Endothelial cell (in vitro differentiated cells): Measurements from ENCODE around the gene ETV6. TPM values are rescaled to one million over a fixed set of nuclear protein-coding genes. Genes with fewer than 3 reads are reported as not detected.

Experiments used
- DNase-seq: peaks from one replicate; pipeline ENCODE4 v3.0.0; 2021; ENCODE audit warnings: low spot score
- H3K27ac Mint-ChIP-seq: one replicate; pipeline ENCODE4 v1.8.0; 2021; ENCODE audit warnings: mixed read lengths, inconsistent platforms; ENCODE audit not compliant: unreplicated experiment
- H3K27me3 Mint-ChIP-seq: one replicate; pipeline ENCODE4 v1.8.0; 2021; ENCODE audit warnings: mild to moderate bottlenecking, moderate library complexity, mixed read lengths, inconsistent platforms; ENCODE audit not compliant: unreplicated experiment
- H3K36me3 Mint-ChIP-seq: one replicate; pipeline ENCODE4 v1.8.0; 2021; ENCODE audit warnings: mild to moderate bottlenecking, low read depth, mixed read lengths, inconsistent platforms; ENCODE audit not compliant: unreplicated experiment
- H3K4me1 Mint-ChIP-seq: one replicate; pipeline ENCODE4 v1.8.0; 2021; ENCODE audit warnings: mild to moderate bottlenecking, mixed read lengths, inconsistent platforms; ENCODE audit not compliant: unreplicated experiment
- H3K4me3 Mint-ChIP-seq: one replicate; pipeline ENCODE4 v1.8.0; 2021; ENCODE audit warnings: mild to moderate bottlenecking, mixed read lengths, inconsistent platforms; ENCODE audit not compliant: unreplicated experiment
- H3K9me3 Mint-ChIP-seq: one replicate; pipeline ENCODE4 v1.8.0; 2021; ENCODE audit warnings: mixed read lengths, inconsistent platforms; ENCODE audit not compliant: unreplicated experiment
- CTCF ChIP-seq: fragments of 200-600 bp; sonication (generic); IDR thresholded peaks from one replicate; pipeline ENCODE4 v1.5.0; 2021; ENCODE audit warnings: antibody characterized with exemption; ENCODE audit not compliant: unreplicated experiment
- total RNA-seq: library from RNA; stranded (reverse); fragmentation: NEBNext Ultra II Directional; extraction: Animal tissue kit (Norgen Biotek cat#: 25700); gene quantifications from one replicate; pipeline ENCODE4 v1.2.1, GENCODE V29; 2021; ENCODE audit not compliant: unreplicated experiment

ETV6 gene
- total RNA-seq, 1 donor from 2014 or later = 98.7 TPM

DNA sequence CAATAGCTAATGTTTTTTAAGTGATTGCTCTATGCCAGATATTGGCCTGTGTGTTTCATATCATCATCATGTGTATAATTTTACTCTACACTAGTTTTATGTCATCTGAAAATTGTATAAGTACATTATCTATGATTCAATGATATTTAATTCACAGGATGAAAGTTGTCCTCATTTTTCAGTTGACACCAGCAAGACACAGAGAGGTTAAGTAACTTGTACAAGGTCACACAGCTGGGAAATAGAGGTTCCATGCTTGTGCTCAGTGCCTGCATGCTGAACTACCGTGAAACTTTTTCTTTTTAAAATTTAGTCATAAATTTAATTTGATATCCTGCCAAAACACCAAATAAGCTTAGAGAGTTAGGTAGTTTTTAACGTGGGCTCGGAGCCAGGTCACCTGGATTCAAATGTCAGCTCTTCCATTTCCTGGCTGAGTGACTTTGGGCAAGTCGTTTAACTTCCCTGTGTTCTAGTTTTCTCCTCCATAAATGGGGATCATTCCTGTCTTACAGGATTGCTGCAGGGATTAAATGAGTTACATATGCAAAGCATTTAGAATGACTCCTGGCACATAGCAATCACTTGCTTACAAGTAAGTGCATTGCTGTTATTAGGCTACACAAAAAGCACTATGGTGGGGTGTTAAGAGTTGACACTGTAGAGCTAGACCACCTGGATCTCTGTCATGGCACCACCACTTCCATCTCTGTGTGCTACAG lies 183.9 kb downstream of the ETV6 start:
- Mint-ChIP-seq H3K27me3 (no peaks in the 10 kb centered on the region), H3K27ac (no peak overlapping the region), H3K9me3 (no peaks in the 10 kb centered on the region), H3K4me3 (no peak overlapping the region), H3K4me1 (peaks cover 33% of the 10 kb centered on the region), H3K36me3 (peaks cover 11% of the 10 kb centered on the region)
- no peak for DNase-seq
- no peak for TF ChIP-seq CTCF

DNA sequence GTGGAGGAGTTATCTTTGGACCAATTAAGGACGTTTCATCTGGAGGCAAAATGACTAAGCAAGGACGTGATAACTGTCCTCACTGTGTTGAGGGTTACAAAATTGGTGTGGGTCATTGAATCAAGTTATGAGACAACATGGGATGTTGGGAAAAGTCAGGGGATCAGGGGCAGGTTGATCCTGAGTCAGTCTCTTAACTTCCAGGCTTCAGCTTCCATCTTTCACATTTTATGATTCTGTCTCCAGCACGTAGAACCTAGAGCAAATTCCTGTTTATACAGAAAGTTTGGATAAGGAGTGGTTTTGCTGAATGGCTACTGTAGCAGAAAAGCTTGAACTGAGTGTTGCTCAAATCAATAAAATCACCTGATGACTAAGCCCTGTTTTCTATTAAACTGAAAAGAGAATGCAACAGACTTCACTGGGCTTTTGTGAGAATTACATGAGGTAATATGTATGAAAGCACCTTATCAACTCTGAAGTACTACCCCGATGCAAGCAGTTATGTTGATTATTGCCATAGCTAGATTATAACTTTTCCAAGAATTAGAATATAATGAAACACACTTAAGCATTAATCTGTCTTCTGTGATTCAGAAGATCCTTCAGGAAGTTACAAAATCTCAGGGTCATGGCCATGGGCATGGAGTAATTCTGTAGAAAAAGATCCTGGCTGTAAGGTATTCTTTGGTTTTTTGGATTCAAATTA lies 184.8 kb downstream of the ETV6 start:
- peaks cover 15% of the 10 kb centered on the region for H3K36me3 Mint-ChIP-seq
- TF ChIP-seq CTCF = no peak
- peaks cover 42% of the 10 kb centered on the region for H3K4me1 Mint-ChIP-seq
- no peak overlapping the region for H3K27ac Mint-ChIP-seq
- no peak for DNase-seq
- no peaks in the 10 kb centered on the region for H3K9me3 Mint-ChIP-seq
- H3K27me3 Mint-ChIP-seq = no peaks in the 10 kb centered on the region
- no peak overlapping the region for H3K4me3 Mint-ChIP-seq

DNA sequence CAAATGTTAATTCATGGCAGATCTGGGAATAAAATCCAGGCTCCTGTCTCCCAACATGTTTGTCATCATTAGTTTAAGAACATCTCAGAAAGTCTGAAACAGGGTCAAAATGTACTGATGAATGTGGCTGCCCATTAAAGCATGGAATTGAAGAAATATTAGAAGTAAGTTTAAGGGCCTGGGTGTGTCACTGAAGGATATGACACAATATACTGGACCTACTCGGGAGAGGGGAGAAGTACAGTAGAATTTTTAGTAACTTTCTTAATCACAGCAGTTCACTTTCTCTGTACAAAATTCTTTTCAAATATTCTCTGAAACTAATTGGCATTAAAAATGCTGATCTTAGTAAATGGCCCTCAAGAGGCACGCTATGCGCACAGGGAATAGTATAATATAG lies 185.5 kb downstream of the ETV6 start:
- Mint-ChIP-seq H3K4me1 (peaks cover 48% of the 10 kb centered on the region), H3K9me3 (no peaks in the 10 kb centered on the region), H3K27me3 (no peaks in the 10 kb centered on the region), H3K36me3 (peaks cover 16% of the 10 kb centered on the region), H3K4me3 (no peak overlapping the region), H3K27ac (no peak overlapping the region)
- TF ChIP-seq CTCF = no peak
- DNase-seq = no peak

DNA sequence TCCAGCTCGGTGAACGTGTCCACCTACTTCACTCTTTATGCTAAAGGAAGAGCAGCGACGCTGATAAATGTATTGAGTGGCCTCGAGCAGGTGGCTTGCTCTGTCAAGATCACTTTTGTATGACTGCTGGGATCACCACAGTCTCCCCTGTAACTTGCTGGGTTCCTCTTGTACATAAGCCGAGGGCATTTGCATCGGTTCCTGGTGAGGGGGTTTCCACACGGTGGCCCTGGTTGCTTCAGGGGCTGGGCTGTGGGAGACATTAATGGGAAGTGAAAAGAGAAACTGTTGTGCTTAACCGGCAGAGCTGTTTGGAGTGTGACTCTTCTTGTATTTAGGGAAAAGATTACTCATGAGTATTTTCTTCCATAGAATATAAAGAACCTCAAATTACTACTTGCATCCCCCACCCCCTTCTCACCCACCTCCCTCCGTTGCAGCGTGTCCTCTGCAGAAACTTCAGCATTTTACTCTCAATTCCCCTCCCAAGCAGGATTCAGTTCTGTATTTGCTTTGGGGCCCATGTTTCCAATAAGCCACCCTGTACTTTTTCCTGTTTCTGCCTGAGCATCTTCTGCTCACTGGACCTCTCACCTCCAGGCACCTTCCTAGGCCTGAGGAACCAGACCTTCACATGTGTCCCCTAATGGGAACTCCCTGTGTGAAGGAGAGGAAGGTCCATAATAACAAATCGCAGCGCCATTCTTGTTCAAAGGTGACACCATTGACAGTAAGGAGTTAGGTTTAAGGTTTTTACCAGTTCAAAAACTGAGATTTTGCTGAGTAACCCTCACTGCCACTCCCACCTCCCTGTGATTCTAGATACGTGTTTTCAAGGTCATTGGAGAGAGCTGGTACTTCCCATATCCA lies 187.0 kb downstream of the ETV6 start:
- H3K27ac Mint-ChIP-seq = no peak overlapping the region

More for the DNA sequence above, 187.0 kb downstream of the ETV6 start:
- H3K9me3 Mint-ChIP-seq = no peaks in the 10 kb centered on the region
- H3K4me3 Mint-ChIP-seq = no peak overlapping the region
- peaks cover 29% of the 10 kb centered on the region for H3K36me3 Mint-ChIP-seq
- H3K27me3 Mint-ChIP-seq = peaks cover 9% of the 10 kb centered on the region
- DNase-seq = no peak
- no peak for TF ChIP-seq CTCF
- H3K4me1 Mint-ChIP-seq = peaks cover 64% of the 10 kb centered on the region
